ENCODE measurements around the gene PTGDR2.

DNA sequence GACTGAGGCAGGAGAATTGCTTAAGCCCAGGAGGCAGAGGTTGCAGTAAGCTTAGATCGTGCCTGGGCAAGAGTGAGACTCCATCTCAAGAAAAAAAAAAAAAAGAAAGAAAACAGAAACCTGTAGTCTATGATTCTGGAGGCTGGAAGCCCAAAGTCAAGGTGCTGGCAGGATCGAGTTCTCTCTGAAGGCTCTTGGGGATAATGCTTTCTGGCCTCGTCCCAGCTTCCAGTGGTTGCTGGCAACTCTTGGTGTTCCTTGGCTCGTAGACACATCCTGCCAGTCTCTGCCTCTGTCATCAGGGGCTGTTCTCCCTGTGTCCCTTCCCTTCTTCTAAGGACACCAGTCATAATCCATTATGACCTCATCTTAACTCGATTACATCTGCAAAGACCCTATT is 30.6 kb downstream of the PTGDR2 start:
- TF ChIP-seq, protein P1, sequence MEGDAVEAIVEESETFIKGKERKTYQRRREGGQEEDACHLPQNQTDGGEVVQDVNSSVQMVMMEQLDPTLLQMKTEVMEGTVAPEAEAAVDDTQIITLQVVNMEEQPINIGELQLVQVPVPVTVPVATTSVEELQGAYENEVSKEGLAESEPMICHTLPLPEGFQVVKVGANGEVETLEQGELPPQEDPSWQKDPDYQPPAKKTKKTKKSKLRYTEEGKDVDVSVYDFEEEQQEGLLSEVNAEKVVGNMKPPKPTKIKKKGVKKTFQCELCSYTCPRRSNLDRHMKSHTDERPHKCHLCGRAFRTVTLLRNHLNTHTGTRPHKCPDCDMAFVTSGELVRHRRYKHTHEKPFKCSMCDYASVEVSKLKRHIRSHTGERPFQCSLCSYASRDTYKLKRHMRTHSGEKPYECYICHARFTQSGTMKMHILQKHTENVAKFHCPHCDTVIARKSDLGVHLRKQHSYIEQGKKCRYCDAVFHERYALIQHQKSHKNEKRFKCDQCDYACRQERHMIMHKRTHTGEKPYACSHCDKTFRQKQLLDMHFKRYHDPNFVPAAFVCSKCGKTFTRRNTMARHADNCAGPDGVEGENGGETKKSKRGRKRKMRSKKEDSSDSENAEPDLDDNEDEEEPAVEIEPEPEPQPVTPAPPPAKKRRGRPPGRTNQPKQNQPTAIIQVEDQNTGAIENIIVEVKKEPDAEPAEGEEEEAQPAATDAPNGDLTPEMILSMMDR (conservative IDR thresholded peaks at IDR 0.05 in 1 of 2, IDR thresholded peaks at IDR 0.05 in 1 of 2; ENCODE audit: low read depth in 1 of 2, low read length in 2 of 2): no peak
- no peak for TF ChIP-seq EZH2 (IDR thresholded peaks at IDR 0.05; ENCODE audit: low read length, missing control alignments)

All from fibroblast of lung (primary cell).